ENCODE results near the gene HLA-DQA2. TPM values are rescaled to one million over a fixed set of nuclear protein-coding genes. Genes with fewer than 3 reads are reported as not detected.

HLA-DQA2 gene
- total and polyA plus RNA-seq, 2 of the 13 experiments (the other 11 are each of a cell fraction or from before 2014, with no cell fraction given): not detected

- no peak overlapping the region for H3K4me2 ChIP-seq (ENCODE audit: low read depth, low read length)
- ATAC-seq (no peak), DNase-seq (ENCODE audit: low spot score) (no peak), FAIRE-seq (no peak)
- H3K9me3 ChIP-seq (ENCODE audit: low read length): no peaks in the 10 kb centered on the region
- H3K79me2 ChIP-seq (ENCODE audit: insufficient read depth, low read length): no peaks in the 10 kb centered on the region
- intact Hi-C loops (cut with micrococcal nuclease; ENCODE audit: unreplicated experiment) (no loop called here), in situ Hi-C loops (cut with HindIII; ENCODE audit: extremely low pct_ligation_motif_present, low pct_unique_long_range_greater_than_20kb) (no loop called here)
- BruUV-seq (replicated peaks): no TSS peak
- H3K27me3 ChIP-seq (ENCODE audit: control insufficient read depth in 1 of 2, insufficient read depth in 2 of 2, low read length in 2 of 2): peaks cover 0 to 7% of the 10 kb centered on the region in 2 experiments; a peak in 2 of 5 replicates
- no peak overlapping the region for H2AFZ ChIP-seq (ENCODE audit: low read length)
- H3K4me3 ChIP-seq (replicated peaks in 1 of 3; ENCODE audit: insufficient read depth in 1 of 3, low read depth in 2 of 3, low read length in 3 of 3): no peak overlapping the region
- TF ChIP-seq ZSCAN21 (CRISPR knock-in tag; IDR thresholded peaks at IDR 0.05; ENCODE audit: borderline replicate concordance) (no peak), MEIS2 (CRISPR knock-in tag; IDR thresholded peaks at IDR 0.05) (no peak), ZHX1 (CRISPR knock-in tag; IDR thresholded peaks at IDR 0.05; ENCODE audit: low read depth) (no peak)
- no peaks in the 10 kb centered on the region for H4K20me1 ChIP-seq (ENCODE audit: insufficient read depth, low read length)
- no peaks in the 10 kb centered on the region for H3K36me3 ChIP-seq (replicated peaks in 1 of 2; ENCODE audit: control insufficient read depth in 1 of 2, insufficient read depth in 2 of 2, low read length in 2 of 2)
- CTCF ChIA-PET (ENCODE audit: low intra/inter-chr PET ratio, low total read pairs): no interaction called here
- WGBS (ENCODE audit: low lambda C conversion rate): 3% methylated on average over 2 of the region's 2 CpGs
- POLR2A ChIA-PET: no interaction called here
- no peak overlapping the region for H3K9ac ChIP-seq (ENCODE audit: insufficient read depth, low read depth, low read length)
- no peak overlapping the region for H3K27ac ChIP-seq (ENCODE audit: extremely low read length, insufficient read depth, low read length)
- no peaks in the 10 kb centered on the region for H3K4me1 ChIP-seq (ENCODE audit: insufficient read depth, low read length)
These were observed 3.1 kb upstream of the HLA-DQA2 start for GRCh38 chr6:32738126-32738525.

- Histone ChIP-seq H4K20me1 (ENCODE audit: insufficient read depth, low read length) (no peaks in the 10 kb centered on the region), H3K79me2 (ENCODE audit: insufficient read depth, low read length) (no peaks in the 10 kb centered on the region), H3K36me3 (replicated peaks in 1 of 2; ENCODE audit: control insufficient read depth in 1 of 2, insufficient read depth in 2 of 2, low read length in 2 of 2) (no peaks in the 10 kb centered on the region), H3K4me2 (ENCODE audit: low read depth, low read length) (no peak overlapping the region), H3K9ac (ENCODE audit: insufficient read depth, low read depth, low read length) (no peak overlapping the region), H2AFZ (ENCODE audit: low read length) (no peak overlapping the region), H3K4me1 (ENCODE audit: insufficient read depth, low read length) (no peaks in the 10 kb centered on the region), H3K27ac (ENCODE audit: extremely low read length, insufficient read depth, low read length) (no peak overlapping the region), H3K4me3 (replicated peaks in 1 of 3; ENCODE audit: insufficient read depth in 1 of 3, low read depth in 2 of 3, low read length in 3 of 3) (no peak overlapping the region), H3K9me3 (ENCODE audit: low read length) (no peaks in the 10 kb centered on the region), H3K27me3 (ENCODE audit: control insufficient read depth in 1 of 2, insufficient read depth in 2 of 2, low read length in 2 of 2) (peaks cover 0 to 13% of the 10 kb centered on the region in 2 experiments; a peak in 2 of 5 replicates)
- TF ChIP-seq HOXA9 (CRISPR knock-in tag; IDR thresholded peaks at IDR 0.05; ENCODE audit: borderline replicate concordance) (no peak), HCFC1 (IDR thresholded peaks at IDR 0.05; ENCODE audit: low read depth, low read length) (no peak)
- ChIA-PET CTCF (ENCODE audit: low intra/inter-chr PET ratio, low total read pairs) (no interaction called here), POLR2A (no interaction called here)
- FAIRE-seq (no peak), DNase-seq (ENCODE audit: low spot score) (no peak), ATAC-seq (no peak)
- no TSS peak for BruUV-seq (replicated peaks)
- in situ Hi-C loops (cut with HindIII; ENCODE audit: extremely low pct_ligation_motif_present, low pct_unique_long_range_greater_than_20kb): no loop called here
- intact Hi-C loops (cut with micrococcal nuclease; ENCODE audit: unreplicated experiment): no loop called here
- WGBS (ENCODE audit: low lambda C conversion rate): 49% methylated on average over 3 of the region's 3 CpGs
These were observed 1.2 kb downstream of the HLA-DQA2 start for GRCh38 chr6:32742374-32742773.

Data from HepG2 (cell line).